ENCODE measurements around the gene FAM228A.
"Not testable (repeated sequence)": the region's sequence is repeated elsewhere in the genome, so short reads cannot be mapped to it uniquely, and the experiment has no call there.

GRCh38 chr2:24197213-24197612 is 22.4 kb downstream of the FAM228A start:
- TF ChIP-seq POLR2AphosphoS5 (IDR thresholded peaks at IDR 0.05; ENCODE audit: borderline replicate concordance, low read depth, low read length); FOXP2 (optimal IDR thresholded peaks at IDR 0.05; ENCODE audit: control extremely low read depth, extremely low read length, insufficient read depth); EZH2 (IDR thresholded peaks at IDR 0.05): not testable (repeated sequence)
